ENCODE data around the gene RNF222.

RNF222 gene, protein sequence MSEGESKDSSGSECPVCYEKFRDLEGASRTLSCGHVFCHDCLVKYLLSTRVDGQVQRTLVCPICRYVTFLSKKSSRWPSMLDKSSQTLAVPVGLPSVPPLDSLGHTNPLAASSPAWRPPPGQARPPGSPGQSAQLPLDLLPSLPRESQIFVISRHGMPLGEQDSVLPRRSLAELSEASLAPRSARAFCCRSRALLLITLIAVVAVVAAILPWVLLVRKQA

DNA sequence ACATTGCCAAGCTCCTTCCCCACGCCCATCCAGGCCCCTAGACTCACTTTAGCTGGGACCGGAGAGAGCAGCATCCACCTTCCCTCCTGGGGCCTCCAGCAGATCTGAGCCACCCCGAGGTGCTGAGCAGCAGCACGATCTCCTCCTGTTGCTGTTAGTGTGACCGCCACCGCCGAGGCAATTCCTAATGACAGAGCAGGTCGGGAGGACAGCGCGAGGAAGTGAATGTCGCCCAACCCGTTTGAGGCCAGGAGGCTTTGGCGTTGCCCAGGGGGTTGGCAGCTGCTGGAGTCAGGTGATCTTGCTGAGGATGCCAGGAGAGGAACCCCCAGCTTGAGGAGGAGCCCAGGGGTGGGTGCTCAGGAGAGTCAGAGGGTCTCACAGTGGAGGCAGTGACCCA, at the start of gene RNF222:
RNF222 (minus strand) TSS at position 192 of the 400 bp plus-strand sequence. CDS start 4,366 bp downstream, outside the sequence.
- DNase-seq = no peak

DNA sequence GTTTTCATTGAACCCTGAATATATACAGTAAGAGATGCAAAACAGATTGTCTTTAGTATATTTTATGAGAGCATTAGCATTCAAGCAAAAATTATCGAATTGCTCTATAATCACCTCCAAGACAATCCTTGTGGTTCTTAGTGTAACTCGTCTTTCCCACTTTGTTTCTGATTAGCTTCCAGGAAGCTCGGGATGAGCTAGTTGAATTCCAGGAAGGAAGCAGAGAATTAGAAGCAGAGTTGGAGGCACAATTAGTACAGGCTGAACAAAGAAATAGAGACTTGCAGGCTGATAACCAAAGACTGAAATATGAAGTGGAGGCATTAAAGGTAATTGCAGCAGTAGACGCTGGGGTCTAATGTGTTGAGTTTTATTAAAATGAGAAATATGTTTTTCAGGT, 47.9 kb upstream of the RNF222 start:
- no peak for DNase-seq

DNA sequence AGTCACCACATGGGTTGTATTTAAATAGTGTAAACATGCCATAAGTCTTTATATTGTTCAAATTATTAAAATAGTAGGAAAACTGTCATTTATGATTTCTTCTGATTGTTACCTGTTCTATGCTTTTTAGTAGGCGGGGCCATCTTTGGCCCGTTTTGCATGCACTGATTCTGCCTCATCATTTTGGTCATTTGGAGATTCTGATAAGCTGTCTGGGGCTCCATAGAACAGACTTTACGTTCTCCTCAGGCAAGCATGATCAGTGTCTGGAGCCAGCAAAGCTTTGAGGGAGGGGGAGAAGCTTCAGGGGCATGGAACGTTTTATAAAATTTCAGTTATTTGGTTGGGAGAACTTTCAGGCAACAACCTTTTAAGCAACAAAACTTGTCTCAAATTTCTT, 46.9 kb upstream of the RNF222 start:
- DNase-seq = no peak

DNA sequence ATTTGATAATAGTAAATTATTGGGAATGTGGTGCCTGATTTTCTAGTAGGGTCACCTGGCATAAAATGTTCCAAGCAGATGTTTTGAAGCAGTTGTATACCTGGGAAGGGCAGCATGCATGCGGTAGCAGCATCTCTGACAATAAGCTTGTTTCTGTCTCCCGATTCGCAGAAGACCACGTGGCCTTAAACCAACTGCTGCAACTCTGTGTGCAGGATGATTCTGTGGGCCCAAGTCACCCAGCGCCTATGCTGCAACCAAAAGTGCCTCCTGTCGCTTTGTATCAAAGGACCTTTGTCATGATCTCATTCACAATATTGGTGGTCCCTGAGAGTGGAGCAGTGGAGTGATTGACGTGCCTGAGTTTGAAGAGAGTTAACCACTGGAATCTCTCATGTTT, 46.1 kb upstream of the RNF222 start:
- peak; percentile 5 for DNase-seq

DNA sequence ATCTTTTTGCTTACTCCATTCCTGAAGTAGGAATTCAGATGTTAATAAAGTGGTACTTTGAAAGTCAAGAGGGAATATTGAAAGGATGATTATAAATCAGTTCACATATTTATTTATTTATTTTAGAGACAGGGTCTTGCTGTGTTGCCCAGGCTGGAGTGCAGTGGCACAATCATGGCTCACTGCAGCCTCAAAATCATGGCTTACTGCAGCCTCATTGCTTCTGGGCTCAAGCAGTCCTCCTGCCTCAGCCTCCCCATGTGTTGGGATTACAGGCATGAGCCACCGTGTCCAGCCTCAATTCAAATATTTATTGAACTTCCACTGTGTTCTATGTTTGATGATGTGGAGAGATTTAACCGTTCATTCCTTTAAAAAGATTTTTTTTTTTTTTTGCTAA, 44.7 kb upstream of the RNF222 start:
- DNase-seq = no peak

DNA sequence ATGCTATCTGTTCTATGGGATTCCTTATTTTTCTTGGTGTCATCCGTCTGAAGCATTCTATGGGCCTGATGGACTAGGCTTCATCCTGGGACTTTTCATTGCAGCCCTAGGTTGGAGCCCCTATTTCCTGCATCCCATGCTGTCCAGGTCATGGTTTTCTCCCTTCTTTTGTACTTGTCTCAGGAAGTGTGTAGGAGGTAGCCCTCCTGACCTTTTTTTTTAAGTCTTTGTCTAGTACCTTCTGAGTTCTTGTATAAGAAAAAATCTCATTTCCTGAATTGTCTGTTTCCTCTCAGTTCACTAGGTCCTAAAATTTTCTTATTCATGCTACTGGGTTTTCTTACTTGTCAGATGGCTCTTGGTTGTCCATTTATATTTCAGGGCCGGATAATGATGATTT, 44.1 kb upstream of the RNF222 start:
- DNase-seq = no peak

DNA sequence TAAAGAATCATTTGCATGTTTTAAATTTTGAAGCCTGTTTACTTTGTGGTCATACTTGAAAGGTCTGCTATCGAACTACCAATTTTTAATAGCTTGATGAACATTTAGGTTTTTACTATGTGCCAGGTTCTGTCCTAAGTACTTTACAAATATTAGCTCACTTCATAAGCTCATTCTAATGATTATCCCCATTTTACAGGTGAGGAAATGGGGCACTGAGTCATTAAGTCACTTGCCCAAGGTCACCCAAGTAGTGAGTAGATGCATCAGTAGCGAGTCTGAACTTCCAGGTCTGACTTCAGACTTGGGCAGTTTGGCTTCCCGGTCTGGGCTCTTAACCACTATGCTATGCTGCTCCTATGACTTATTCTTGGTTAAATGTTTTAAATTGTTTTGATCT, 42.1 kb upstream of the RNF222 start:
- no peak for DNase-seq

DNA sequence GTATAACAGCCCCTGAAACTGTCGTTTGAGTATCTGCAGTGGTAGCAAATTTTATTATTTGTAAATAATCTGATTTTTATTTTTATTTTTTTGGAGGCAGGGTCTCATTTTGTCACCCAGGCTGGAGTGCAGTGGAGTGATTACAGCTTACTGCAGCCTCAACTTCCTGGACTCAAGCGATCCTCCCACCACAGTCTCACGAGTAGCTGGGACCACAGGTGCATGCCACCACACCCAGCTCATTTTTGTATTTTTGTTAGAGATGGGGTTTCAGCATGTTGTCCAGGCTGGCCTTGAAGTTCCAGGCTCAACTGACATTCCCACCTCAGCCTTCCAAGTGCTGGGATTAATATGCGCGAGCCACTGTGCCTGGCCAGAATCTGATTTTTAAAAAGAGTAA, 40.8 kb upstream of the RNF222 start:
- no peak for DNase-seq

DNA sequence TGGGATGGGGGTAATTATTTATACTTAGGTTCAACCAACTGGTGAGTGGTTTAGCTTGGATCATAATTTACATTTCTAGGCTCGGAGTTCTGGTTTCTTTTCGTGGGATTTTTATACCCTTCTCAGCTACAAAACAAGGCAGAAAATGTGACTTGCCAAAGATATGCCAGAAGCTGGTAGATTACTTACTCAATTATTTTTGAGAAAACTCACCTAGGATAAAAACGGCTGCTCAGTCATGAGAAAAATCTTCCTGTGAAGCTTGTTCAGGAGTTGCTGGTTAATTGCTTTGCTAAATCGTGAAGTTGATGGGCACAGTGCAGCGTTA, 39.2 kb upstream of the RNF222 start:
- no peak for DNase-seq

DNA sequence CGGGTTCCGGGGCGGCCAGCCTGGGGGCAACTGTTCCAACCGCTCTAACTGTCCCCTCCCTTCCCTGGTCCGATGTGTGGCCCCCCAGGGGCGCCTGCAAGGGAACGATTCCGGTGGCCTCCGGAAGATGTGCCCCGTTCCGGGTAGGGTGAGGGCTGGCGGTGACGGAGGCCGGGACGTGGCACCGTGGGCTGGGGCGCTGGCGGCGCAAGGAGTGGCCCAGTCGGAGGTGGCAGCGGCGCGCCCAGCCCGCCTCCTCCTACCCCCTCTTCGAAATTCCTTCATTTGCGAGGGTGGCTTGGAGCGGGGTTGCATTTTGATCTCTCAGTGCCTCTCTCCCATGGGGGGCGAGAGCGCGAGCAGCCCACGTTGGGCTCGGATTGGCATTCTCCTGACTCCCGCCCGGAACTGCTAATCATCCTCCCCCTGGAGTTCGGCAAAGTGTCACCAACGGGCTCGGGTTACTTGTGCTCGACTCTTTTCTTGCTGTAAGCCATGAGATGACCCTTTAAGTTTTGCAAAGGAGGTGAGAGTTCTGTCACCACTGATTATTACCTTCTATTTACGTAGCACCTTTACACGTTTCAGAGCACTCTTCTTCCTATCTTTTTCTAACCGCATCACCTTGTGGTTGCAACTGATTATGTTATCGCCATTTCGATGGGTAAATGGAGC, 38.7 kb upstream of the RNF222 start:
- peak; percentile 79 for DNase-seq

DNA sequence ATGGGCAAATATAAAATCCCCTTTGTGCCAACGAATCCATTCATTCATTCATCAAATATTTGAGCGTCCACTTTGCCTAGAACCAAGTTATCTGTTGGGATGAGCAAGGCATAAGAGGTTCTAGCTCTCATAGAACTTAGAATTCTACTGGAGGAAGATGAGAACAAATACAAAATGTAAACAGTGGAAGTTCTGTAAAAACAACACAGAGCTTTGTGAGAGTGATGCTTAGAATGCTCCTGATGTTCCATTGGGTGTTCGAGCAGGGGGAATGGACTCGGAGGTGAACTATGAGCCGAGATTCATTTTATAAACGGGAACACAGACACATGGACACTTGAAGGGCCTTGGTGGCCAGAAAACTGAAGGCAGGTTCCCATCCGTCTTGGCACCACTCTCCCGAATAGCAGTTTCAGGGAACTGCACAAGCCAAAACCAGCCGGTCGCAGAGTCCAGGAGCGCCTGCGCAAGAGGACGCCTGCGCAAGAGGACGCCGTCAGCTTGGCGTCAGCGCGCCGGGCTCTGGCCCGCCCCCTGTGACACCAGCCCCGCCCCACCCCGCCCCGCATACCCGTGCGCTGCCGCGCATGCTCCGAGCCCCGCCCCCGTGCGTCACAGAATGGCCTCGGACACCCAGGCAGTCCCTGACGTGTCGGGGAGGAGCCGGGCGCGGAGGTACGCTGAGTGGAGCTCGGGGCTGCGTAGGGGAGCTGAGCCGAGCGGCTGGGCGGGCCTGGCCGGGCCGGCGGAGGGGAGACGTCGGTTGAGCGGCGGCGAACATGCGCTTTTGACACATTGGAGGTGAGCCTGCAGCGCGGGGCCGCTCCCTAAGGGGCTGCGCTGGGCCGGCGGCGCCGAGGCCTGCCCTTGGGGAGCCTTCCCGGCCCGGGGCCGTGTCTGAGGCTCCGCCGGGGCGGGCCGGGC, 37.9 kb upstream of the RNF222 start, which contains the start of gene NDEL1:
NDEL1 (plus strand) TSS at position 640 of the 924 bp plus-strand sequence. CDS start 8,388 bp downstream, outside the sequence.
- DNase-seq = peak; percentile 99

DNA sequence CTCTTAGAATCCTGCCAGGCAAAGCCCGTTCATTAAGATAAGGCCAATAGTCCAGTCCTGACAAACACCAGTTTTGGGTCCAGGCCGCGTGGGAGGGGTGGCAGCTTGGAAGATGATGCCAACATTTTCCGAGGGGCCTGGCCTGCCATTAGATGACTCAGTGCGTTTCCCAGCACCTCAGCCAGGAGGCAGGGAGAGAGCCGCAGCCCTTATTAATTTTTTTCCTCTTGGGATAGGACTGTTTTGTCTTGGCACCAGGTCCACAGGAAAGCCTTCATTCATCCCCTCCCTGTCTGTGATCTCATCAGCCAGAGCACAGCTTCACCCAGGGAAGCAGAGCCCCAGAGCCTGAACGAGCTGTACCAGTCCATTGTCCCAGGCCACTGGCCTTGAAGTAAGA, 33.3 kb upstream of the RNF222 start:
- no peak for DNase-seq

DNA sequence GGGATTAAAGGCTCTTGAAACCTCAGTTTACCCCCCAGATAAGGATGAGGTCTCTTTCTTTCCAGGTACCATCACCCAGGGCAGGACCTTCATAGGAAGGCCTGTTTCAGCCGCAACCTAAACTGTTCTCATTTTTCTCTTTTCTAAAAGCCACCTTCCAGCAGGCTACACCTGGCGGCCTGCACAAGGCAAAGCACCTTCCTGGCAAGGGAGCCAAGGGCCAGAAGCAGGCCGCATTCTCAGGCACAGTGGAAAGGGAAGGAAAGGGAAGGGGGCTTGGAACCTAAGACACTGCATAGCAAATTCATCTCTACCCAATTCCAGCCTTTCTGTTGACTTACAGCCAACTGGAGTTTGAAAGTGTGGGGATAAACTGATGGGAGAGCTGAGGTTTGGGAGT, 29.2 kb upstream of the RNF222 start:
- no peak for DNase-seq

DNA sequence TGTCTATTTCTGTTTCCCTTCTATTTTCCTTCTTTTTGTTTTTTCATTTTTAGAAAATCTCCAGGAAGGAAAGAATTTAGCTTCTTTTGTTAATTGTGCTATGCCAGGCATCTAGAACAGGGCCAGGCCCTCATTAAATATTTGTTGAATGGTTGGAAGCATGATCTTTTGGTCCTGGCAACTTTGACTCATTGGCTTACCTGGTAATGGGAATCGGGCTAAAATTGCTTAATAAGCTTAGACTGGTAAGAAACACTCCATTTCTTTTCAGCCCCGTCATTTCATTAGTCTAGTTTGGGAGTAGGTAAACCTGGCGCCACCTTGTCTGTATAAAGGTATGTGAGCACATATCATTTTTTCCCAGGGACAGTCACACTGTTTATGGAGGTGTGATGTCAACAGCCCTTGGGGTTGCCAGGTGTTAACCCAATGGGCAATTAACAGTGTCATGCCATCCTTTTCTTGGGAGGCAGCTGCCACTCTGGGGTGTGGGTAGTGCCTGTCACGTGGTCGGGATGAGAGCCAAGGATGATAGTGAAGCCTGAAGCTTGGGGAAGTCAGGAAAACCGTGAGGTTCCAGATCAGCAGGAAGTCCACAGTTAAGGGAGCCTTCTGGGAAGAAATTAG, 28.6 kb upstream of the RNF222 start:
- DNase-seq = no peak

DNA sequence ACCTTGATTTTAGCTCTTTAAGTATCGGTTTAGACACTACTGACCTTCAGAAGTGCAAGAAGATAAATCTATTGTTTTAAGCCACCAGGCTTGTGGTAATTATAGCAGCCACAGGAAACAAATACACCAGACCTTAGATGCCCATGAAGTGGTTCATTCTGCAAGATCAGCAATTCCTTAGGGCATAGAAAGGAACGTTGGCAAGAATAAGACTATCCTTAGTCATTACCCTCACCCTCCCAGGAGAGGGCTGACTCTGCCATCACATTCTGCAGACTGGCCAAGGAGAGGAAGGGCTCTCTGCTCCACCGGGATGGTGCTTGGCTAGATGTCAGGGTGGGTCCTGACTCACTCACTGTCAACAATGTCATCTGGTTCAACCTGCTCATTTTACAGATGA, 23.9 kb upstream of the RNF222 start:
- DNase-seq = no peak

DNA sequence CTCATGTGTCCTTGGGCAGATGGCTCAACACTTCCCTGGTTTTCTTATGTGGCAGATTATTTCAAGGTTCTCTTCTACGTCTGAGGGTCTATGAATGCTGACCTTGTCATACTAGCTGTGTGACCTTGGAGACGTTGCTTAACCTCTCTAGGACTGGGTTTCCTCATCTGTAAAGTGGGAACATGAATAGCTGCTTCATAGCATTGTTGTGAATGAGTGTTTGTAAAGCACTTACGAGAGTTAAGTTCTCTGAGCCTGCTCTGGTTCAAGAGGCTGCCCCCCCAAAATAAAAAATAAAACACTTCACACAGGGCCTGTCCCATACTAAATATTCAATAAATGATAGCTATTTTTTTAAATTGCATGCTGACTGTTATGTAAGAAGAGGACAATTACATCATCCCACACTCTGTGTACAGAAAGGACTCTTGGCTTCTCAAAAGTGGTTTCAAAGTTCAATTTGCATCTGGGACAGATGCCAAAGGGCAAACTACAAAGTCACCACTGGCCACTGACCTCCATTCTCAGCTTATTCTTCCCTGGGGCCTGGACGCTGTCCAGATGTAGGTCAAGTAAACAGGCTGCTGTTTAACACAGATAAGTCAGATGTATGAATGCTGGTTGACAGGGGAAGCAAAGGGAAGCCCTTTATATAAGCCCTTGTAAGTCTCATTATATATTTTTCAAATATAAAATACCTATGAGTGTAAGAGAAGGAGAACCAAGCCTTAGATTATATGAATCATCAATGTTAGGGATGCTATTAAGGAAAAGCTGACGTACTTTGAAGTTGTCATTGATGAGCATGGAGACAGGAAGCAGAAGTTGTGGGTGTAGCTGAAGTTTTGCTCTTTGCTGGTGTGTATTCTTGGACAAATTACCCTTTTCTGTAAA, 22.7 kb upstream of the RNF222 start:
- DNase-seq = peak; percentile 22

DNA sequence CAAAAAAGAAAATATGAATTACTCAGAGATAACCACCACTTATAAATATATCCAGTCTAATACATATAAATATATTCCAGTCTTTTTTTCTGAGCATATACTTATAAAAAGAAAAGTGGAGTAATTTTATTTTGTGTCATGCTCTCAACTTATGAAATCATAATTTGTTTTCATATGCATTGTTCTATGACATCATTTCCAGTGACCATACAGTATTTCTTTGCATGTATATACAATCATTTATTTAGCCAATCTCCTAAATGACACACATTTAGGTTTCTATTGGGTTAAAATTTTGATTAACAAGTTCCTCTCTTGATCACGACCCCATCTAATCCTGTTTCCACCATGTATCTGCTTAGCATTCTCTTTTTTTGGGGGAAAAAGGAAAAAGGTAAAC, 21.7 kb upstream of the RNF222 start:
- DNase-seq = no peak

DNA sequence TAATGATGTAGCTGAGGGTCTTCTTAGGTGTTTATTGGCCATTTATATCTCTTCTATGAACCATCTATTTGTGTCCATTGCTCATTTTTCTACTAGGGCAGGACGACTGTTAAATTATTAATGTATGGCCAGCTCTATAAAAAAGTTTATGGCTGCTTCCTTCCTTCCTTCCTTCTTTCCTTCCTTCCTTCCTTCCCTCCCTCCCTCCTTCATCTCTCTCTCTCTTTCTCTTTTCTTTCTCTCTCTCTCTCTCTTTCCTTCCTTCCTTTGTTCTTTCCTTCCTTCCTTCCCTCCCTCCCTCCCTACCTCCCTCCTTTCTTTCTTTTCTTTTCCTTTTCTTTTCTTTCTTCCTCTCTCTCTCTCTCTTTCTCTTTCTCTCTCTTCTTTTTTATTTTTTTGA, 20.8 kb upstream of the RNF222 start:
- no peak for DNase-seq

DNA sequence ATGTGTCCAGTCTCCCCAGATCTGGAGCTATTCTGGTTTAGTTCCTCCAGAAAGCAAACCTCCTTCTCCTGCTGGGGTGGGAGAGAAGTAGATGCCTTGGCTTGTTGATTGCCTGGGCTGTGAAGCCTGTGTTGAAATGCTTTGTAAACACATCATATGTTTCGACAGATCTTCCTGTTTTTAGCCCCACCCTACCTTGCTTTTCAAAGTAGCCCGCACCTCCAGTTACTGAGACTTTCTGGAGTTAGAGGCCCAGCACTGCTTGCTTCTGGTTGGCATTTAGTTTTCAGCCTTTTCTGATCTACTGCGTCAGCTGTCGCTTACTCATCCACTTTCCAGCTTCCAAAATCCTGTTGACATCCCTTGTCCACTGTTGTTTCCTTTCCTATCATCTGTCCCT, 20.2 kb upstream of the RNF222 start:
- DNase-seq = no peak

DNA sequence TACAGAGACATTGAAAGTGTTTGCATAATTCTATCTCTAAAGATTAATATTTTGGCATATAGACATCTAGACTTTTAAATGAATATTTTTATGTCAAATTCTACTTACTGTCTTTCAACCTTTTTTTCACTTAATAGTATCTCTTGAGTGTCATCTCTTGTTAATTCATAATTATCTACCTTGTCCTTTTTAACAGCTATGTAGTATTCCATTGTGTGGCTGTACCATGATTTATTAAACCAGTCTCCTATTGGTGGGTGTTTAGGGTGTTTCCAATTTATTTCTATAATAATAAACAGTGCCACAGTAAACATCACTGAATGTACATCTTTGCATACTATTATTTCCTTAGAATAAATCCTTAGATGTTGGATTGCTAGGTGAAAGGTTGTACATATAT, 16.3 kb upstream of the RNF222 start:
- no peak for DNase-seq

DNA sequence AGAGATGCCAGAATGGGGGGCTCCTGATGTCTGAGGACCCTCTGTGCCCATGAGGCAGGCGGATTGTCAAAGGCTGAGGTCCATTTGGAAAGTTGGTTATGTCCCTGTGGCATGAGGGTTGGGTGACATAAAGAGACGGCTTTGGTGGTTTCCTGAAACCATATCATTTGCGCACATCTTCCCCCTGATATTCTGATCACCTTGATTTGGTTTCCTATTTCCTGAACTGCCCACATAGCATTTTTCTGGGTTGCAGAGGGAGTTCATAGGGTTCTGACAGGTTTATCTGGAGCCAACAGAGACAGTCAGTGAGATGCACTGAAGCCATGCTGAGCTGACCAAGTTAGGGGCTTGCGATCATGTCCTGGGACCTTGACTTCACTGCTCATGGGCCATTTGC, 15.7 kb upstream of the RNF222 start:
- no peak for DNase-seq

DNA sequence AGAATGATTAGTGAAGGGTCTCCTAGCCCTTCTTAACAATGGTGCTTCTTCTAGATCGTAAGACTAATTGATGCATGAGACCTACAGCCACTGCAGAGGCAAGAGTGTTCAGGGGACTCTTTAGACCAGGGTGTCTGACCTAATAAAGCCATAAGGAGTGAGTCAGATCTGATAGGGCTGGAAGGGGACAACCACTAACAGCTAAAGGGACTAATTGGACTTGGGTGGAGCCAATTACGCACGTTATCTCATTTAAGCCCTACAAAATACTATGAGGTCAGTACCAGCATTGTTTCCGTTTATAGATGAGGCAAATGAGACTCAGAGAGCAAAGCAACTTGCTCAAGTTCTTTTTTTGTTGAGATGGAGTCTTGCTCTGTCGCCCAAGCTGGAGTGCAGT, 14.5 kb upstream of the RNF222 start:
- DNase-seq = peak; percentile 86

DNA sequence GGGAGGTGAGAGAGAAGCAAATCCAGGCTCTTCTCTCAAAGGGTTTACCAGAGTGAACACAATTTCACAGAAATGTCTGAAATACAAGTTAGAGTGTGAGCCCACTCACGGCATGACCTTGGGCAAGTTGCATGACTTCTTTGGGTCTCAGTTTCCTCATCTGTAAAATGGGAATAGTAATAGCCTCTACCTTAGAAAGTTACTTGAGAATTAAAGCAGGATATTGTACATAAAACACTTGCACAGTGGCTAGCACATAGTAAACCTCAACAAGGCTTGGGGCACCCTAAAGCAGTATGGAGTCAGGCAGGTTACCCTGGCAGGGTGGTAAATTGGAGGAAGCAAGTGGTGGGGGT, 13.2 kb upstream of the RNF222 start:
- DNase-seq = no peak

All from NCI-H82 (cell line).